Breast epithelium (tissue), 4 donors: ENCODE results near the gene C6orf136. TPM values are rescaled to one million over a fixed set of nuclear protein-coding genes. Genes with fewer than 3 reads are reported as not detected.

Experiments
- DNase-seq, 2 donors: peaks; one replicate each; pipeline ENCODE4 v3.0.0-alpha.2; 2019; ENCODE audit warnings: low spot score in 2 of 2
- H3K27ac ChIP-seq, 2 donors: fragments of 200-600 bp; sonication (generic) in 1 of 2; one replicate each; pipeline ENCODE4 v1.5.1; 2016 to 2019; ENCODE audit warnings: mild to moderate bottlenecking in 1 of 2
- H3K27me3 ChIP-seq, 2 donors: fragments of 200-600 bp; sonication (generic) in 1 of 2; one replicate each; pipeline versions ENCODE4 v1.5.1 to v1.6.0; 2017 to 2019; ENCODE audit warnings: control low read depth in 1 of 2, mild to moderate bottlenecking in 1 of 2
- H3K36me3 ChIP-seq: fragments of 200-600 bp; one replicate; pipeline ENCODE4 v1.5.1; 2019
- H3K4me1 ChIP-seq, 2 donors: fragments of 200-600 bp; sonication (generic); one replicate each; pipeline ENCODE4 v1.5.1; 2016 to 2019; ENCODE audit warnings: control low read depth in 1 of 2
- H3K4me3 ChIP-seq, 3 donors: fragments of 200-600 bp; sonication (generic); 1 replicate in 2 of 3; 2 replicates in 1 of 3; pipeline ENCODE4 v1.5.1; 2016 to 2019; ENCODE audit warnings: mild to moderate bottlenecking in 3 of 3, moderate library complexity in 2 of 3
- H3K9me3 ChIP-seq, 2 donors: fragments of 200-600 bp; sonication (generic) in 1 of 2; one replicate each; pipeline ENCODE4 v1.5.1; 2016 to 2019; ENCODE audit warnings: control low read depth in 1 of 2
- CTCF ChIP-seq, 3 donors: fragments of 450-650 bp; IDR thresholded peaks; one replicate each; pipeline ENCODE4 v1.5.1; 2016 to 2017; ENCODE audit warnings: antibody characterized with exemption in 3 of 3, mild to moderate bottlenecking in 3 of 3, moderate library complexity in 3 of 3
- POLR2A ChIP-seq: fragments of 450-650 bp; IDR thresholded peaks from one replicate; pipeline ENCODE4 v1.6.1; 2016; ENCODE audit warnings: antibody characterized with exemption, mild to moderate bottlenecking, moderate library complexity
- POLR2AphosphoS5 ChIP-seq, 3 donors: sonication (generic); formaldehyde crosslinking; IDR thresholded peaks; one replicate each; pipeline ENCODE4 v1.6.1; 2017; ENCODE audit warnings: antibody characterized with exemption in 3 of 3
- intact Hi-C: fragments of 100-400 bp; cut with DNase I; formaldehyde crosslinking; loops from one replicate; pipeline ENCODE4 v1.15.1; 2023; ENCODE audit warnings: low total_unique reads
- total RNA-seq, 3 donors: library from RNA; depleted of rRNA; stranded (reverse); fragments of >200 nt; gene quantifications; one replicate each; pipeline ENCODE4 v1.1.0, GENCODE V29; 2016

The C6orf136 gene
- total RNA-seq, 3 donors from 2014 or later: 9.6 to 19.0 (median 16.1) TPM

- Histone ChIP-seq H3K9me3 (no peaks in the 10 kb centered on the region), H3K27ac (peak within 1 kb of the TSS; percentile 96 to 97), H3K36me3 (no peaks in the 10 kb centered on the region), H3K4me3 (peak within 1 kb of the TSS; percentile 76 to 82 (median 82)), H3K27me3 (no peaks in the 10 kb centered on the region), H3K4me1 (peaks cover 16 to 24% of the 10 kb centered on the region in 2 donors)
- peak; percentile 73 to 77 for DNase-seq
- intact Hi-C loops: no loop called here
- TF ChIP-seq POLR2AphosphoS5 (IDR thresholded peaks at IDR 0.05) (peak; percentile 13 to 18 (median 16)), POLR2A (no peak), CTCF (IDR thresholded peaks at IDR 0.05) (no peak)
Observed at GRCh38 chr6:30686009-30686907, 39.3 kb downstream of the C6orf136 start, which contains the start of gene PPP1R18. Gene PPP1R18, minus strand, starts transcription at chr6:30686645. Its CDS starts 627 bp downstream, at chr6:30686018.

- Histone ChIP-seq H3K4me1 (peaks cover 16 to 24% of the 10 kb centered on the region in 2 donors), H3K27ac (peak overlapping the region; percentile 96 to 97), H3K27me3 (no peaks in the 10 kb centered on the region), H3K36me3 (no peaks in the 10 kb centered on the region), H3K4me3 (peak overlapping the region; percentile 76 to 82 (median 82)), H3K9me3 (no peaks in the 10 kb centered on the region)
- peak; percentile 86 for DNase-seq
- intact Hi-C loops: no loop called here
- no peak for TF ChIP-seq POLR2A
- peak; percentile 80 to 95 (median 91) for TF ChIP-seq POLR2AphosphoS5 (IDR thresholded peaks at IDR 0.05)
Observed at GRCh38 chr6:30686908-30687658, 40.1 kb downstream of the C6orf136 start.

DNA sequence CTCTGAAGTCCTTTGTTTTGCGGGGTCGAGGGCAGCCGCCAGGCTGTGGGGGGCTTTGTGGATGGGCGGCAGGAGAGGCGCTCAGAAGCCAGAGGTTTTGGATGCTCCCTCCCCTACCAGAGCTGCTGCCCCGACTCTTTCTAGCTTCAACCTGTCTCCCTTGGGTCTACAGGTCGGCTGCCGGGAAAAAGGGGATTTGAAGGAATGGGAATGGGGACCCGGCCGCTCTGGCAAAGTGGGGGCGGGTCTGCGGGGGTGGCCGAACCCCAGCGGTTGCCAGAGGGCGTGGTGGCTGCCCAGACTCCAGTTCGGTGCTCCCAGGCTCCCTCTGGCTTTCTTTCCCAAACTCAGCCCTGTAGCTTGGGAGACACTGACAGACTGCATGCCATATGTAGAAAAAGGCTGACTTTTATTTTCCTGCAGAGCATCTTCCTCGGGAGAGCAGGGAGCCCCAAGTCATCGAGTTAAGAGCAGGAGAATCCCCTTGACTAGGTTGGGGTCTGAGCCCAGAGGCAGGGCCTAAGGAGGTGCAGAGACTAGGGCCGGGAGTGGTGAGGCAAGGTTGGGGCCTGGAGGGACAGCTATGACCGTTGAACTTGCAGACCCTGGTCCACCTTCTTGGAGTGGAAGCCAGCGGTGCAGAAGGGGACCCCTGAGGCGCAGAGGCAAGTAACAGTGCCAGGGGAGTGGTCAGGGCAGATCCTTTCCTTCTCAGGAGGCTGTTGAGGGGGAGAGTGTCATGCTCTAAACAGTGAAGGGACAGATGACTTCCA, 40.9 kb downstream of the C6orf136 start:
- no peak for DNase-seq

DNA sequence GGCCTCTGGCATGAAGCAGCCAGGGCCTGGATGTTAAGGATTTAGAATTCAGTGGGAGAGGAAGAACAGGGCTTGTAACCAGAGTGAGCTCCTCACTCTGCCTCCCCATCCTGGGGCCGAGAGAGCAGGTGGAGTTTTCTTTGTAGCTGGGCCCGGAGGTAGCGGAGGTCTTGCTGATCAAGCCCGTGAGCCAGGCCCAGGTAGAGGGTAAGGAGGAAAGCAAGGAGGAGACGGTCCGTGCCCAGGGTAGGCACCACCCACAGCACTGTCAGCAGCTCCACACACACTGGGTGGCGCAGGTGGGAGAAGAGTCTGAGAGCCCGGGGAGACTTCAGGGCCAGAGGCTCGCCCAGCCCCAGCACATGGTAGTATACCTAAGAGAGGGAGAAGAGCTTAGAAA, 41.6 kb downstream of the C6orf136 start:
- peaks cover 6 to 18% of the 10 kb centered on the region in 2 donors for H3K4me1 ChIP-seq
- H3K9me3 ChIP-seq: no peaks in the 10 kb centered on the region
- TF ChIP-seq POLR2A: no peak
- no peak for TF ChIP-seq POLR2AphosphoS5 (IDR thresholded peaks at IDR 0.05)
- TF ChIP-seq CTCF (IDR thresholded peaks at IDR 0.05): no peak
- no peaks in the 10 kb centered on the region for H3K36me3 ChIP-seq
- H3K27ac ChIP-seq: peak overlapping the region; percentile 96 to 97
- intact Hi-C loops: no loop called here
- no peak for DNase-seq
- H3K4me3 ChIP-seq: peak overlapping the region; percentile 76 to 82 (median 82)
- H3K27me3 ChIP-seq: no peaks in the 10 kb centered on the region

More for the DNA sequence above, 40.9 kb downstream of the C6orf136 start:
- TF ChIP-seq POLR2A (no peak), CTCF (IDR thresholded peaks at IDR 0.05) (no peak), POLR2AphosphoS5 (IDR thresholded peaks at IDR 0.05) (no peak)
- Histone ChIP-seq H3K4me1 (peaks cover 10 to 18% of the 10 kb centered on the region in 2 donors), H3K4me3 (peak overlapping the region; percentile 76 to 82 (median 82)), H3K27me3 (no peaks in the 10 kb centered on the region), H3K9me3 (no peaks in the 10 kb centered on the region), H3K36me3 (no peaks in the 10 kb centered on the region), H3K27ac (peak overlapping the region; percentile 96 to 97)
- intact Hi-C loops: no loop called here
